Right forelimb (tissue), 1 donor: Measurements from ENCODE around the gene CCR2.
"Not testable (repeated sequence)": the region's sequence is repeated elsewhere in the genome, so short reads cannot be mapped to it uniquely, and the experiment has no call there.

Source experiments
- DNase-seq: peaks from one replicate; pipeline ENCODE4 v3.0.0-alpha.2; 2018

CCR2 gene

DNA sequence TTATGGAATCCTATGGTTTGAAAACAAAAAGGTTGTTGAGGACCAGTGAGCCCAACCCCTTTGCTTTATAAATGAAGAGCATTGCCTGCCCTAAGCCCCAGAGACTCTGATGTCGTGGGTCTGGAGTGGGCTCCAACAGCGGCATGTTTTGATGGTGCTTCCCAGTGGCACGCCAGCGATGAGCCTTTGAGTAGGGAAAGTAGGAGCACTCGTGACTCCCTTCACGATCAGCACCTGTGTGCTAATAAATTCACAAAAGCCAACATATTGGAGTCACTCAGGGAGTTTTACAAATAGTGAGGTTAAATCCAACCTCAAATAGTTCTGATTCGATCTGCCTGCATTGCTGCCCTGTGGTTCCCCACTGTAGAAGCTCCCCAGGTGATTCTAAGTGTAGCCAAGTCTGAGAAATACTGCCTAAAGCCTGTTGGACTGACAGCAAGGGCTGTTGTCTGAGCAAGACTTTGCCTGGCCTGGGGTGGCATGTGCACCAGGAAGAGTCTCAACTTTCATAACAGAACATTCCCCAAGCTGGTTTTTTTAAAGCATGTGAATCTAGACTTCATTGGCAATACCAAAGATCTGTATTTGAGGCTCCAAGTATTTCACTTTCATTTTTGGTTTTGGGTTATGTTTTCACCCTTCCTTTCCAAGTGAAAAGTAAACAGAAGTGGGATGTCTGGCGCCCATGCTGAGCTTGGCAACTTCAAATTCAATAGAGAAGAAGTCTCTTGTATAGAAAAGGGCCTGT is 26.7 kb downstream of the CCR2 start:
- DNase-seq = no peak

DNA sequence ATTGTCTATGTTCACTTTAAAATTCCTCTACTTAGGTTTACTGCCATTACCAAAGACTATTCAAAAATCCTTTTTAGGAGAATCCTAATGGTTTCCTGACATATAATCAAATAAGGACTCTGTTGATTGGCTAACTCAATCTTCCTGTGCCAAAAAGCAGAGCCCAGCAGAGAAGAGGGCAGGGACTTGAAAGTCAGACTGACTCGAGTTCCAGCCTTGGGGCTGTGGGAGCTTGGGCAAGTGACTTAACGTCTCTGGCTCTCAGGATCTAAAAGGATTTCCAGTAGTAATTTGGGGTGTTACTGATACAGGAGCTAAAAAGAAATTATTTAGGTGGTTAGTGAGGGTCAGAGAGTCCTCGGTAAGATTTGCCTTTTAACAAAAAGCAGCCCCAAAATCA is 27.7 kb downstream of the CCR2 start:
- no peak for DNase-seq

DNA sequence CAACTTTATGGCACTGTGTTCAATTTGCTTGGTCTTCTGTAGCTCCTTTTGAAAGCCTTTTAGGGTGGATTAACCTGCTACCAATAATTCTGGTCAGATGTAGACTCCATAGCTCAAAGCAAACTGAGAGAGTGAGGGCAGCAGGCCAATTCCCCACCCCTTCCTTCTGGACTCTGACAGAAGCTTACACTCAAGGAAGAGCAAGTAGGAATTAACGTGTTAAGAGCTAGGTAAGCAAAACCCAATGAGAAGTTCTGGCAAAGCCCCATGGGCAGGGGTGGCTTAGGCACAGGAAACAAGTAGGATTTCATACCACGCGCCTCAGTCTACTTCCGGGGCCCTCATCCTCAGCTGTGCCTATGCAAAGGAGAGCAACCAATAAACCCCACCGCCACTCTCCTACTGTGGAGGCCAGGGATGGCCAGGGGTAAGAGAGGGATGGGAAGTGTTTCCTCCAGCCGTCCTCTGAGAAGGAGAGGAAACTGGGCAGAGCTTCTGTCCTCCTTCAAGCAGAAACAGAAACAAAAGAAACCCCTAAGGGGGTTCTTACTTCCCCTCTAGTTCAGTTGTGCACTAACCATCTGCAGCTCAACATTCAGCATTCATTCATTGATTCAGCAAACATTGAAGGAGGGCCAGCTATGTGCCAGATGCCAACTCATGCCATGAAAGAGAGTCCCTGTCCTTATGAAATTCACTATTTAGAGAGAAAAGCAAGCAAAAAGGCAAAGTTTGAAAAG is 29.5 kb downstream of the CCR2 start:
- no peak for DNase-seq

DNA sequence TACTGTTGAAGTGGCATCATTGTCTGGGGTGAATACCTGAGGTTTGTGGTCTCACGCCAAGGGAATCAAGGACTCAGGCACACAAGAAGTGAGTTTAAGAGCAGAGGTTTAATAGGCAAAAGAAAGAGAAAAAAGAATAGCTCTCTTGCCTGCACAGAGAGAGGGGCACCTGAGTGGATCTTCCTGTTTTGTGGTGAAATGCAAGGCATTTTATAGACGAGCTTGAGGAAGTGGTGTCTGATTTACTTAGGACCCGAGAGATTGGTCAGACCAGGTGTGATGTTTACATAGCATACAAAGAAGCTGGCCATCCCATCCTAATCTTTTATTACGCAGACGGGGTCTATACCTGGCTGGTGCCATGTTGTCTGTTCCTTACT is 30.0 kb downstream of the CCR2 start:
- no peak for DNase-seq

DNA sequence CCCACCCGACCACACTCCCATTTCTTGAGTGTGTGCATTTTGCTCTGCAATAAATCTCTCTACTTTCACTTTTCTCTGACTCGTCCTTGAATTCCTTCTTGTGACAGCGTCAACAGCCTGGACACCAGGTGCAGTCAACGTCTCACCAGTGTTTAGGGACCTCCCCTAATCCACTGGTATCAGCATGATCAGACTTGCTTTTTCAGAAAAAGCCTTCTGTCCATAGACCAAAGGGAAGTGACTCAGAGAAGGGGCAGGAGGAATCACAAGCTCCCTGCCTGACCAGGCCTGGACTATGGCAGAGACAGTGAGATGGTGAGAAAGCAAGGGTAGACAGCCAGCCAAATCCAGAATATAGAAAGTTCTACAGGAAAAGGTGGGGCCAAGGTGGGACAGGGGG is 32.3 kb downstream of the CCR2 start:
- no peak for DNase-seq

DNA sequence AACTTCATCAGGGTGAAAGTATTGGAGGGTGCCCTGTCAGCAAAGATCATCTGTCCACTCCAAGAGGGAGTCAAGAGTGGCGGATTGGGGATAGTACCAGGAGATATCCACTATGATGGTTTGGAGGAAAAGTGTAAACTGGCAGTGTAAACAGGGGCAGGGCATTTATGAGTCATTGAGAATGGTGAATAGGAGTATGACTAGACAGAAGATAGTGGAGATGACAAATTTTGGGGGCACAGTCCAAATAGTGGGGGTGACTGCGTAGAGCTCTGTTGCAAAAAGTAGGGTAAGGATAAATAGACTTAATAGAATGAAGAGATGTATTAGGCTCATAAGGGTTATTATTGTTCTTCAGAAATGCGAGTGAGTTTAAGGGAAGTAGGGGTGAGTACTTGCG is 34.9 kb downstream of the CCR2 start:
- DNase-seq = not testable (repeated sequence)

DNA sequence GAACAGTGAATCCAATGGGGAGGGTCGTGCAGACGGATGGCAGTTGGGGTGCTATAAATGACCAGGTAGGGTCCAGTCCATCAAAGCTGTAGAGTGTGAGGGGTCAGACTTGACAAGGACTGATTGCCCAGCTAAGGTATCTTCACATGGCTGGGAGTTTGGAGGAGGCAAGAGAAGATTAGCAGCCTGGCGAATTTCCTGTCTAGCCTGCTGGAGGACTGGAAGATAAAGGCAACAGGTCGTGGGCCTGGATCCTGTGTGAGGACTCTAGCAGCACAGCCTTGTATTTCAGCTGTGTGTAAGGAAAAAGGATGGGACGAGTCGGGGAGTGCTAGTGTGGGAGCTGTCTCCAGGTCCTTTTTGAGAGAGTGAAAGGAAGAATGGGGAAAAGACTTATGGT is 35.4 kb downstream of the CCR2 start:
- DNase-seq = no peak

DNA sequence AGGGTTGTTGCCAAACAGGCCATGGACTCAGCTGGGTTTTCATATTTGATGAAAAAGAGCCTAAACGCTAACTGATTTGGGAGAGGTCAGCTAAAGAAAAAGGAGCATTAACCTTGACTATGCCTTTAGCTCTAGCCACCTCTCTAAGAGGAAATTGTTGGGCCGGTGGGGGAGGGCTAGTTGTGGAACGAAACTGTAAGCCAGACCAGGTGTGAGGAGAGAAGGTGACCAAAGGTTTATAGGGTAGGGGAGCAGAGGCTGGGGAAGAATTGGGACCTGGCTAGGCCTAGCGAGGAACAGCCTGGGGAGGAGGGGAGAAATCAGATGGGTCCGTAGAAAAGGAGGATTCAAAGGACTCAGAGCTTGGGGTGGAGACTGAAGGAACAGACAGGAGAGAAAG is 37.6 kb downstream of the CCR2 start:
- DNase-seq = not testable (repeated sequence)

DNA sequence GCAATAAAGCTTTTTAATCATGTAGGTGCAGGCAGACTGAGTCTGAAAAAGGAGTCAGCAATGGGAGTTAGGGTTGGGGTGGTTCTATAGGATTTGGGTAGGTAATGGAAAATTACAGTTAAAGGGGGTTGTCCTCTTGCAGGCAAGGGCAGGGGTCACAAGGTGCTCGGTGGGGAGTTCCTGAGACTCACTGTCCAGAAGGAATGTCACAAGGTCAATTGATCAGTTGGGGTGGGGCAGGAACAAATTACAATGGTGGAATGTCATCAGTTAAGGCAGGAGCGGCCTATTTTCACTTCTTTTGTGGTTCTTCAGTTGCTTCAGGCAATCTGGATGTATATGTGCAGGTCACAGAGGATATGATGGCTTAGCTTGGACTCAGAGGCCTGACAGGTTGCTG is 39.1 kb downstream of the CCR2 start:
- DNase-seq = no peak

DNA sequence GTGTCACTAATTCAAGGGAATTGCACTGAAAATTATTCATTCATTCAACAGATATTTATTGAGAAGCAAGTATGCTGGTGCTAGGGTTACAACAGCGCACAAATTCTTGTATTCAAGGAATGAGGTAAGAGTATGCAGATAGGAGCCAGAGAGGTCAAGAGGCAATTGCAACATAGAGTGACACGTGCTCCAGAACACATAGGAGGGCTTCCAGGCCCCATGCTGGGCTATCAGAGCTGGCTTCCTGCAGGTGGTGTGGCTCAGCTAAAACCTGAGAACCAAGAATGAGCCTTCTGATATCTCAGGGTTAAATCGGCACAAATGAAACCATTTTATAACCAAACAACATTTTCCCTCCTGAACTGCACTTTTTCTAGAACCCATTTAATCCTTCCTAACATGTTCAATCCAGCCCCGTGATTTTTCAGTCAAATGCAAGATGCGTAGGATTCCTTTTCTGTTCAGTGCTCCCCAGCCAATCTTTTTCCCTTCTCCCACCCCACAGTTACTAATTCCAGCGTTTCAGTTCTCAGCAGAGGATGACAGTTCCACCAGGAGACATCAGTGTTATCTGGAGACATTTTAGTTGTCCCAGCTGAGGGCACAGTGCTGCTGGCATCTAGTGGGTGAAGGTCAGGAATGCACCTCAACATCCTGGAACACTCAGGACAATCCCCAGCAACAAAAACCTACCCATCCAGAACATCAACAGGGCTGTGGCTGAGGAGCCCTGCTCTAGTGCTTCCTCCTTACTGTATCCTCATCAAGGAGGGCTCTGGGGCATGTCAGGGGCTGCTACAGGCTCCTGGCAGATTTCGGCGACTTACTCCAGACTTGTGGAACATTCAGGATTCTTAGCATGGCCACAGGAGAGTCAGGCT is 39.9 kb downstream of the CCR2 start:
- DNase-seq = no peak

DNA sequence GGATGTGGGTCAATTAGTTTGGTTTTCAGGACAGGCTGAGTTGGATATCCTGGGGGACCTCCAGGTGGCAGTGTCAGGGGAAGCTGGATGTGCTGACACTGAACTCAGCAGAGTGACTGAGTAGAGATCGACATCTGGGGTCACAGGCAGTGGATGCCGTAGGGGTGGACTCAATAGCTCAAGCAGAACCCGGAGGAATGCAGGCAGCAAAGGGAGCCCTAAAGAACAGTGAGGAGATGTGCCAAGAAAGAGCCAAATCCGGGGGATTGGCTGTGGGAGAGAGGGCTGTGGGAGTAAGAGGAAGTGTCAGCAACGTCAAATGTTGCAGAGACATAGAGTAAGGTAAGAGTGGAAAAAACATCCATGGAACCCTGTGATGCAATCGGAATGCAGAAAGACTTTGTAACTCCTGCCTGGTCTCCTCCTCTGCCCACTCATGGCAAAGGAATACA is 41.3 kb downstream of the CCR2 start:
- no peak for DNase-seq

DNA sequence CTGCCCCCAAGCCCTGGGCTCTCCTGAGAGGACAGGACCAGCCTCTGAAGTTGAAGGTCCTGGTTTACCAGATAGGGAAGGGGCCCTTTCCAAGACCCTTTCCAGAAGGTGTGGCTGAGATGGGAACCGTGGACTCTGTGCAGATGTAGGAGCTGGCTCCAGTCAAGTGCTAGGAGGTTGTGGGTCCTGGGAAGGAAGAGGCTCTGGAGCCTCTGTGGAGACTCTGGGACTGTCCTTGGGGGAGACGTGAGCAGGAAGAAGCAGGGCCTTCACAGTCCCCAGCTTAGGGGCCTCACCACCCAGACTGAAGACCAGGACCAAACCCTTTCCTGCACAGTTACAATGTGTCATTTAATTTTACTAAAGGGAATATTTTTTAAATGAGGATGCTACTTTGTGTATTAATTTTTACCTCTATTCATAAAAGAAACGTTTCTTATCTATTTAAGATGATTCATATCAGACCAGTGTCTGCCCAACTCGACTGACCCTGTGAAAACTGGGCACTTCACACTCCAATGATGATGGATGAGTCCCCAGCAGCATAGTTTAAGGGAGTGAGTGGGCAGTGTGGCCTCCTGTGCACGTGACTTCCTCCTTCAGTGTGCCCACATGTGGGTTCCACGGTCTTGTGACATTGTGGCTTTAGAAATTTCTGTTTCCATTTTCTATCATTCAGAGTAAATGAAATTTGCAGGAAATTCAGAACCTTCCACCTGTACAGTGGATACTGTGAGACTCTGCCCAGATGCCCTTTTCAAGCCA is 42.0 kb downstream of the CCR2 start:
- no peak for DNase-seq

DNA sequence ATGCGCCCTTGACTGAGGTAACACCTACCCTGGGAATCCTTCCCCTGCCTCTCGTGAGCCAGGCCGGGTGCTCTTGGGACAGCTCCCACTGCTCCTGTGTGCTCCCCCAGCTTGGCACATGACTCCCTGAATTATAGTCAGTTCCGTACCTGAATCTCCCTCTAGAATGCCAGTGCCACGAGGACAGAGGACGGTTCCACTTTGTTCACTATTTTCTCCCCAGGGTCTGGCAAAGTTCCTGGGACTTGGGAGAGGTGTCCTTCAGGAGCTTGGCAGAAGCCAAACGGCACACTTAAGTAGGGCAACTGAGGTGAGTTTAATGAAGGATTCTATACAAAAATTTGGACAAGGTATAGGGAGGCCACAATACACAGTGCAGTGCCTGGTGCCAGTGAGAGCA is 43.2 kb downstream of the CCR2 start:
- no peak for DNase-seq

DNA sequence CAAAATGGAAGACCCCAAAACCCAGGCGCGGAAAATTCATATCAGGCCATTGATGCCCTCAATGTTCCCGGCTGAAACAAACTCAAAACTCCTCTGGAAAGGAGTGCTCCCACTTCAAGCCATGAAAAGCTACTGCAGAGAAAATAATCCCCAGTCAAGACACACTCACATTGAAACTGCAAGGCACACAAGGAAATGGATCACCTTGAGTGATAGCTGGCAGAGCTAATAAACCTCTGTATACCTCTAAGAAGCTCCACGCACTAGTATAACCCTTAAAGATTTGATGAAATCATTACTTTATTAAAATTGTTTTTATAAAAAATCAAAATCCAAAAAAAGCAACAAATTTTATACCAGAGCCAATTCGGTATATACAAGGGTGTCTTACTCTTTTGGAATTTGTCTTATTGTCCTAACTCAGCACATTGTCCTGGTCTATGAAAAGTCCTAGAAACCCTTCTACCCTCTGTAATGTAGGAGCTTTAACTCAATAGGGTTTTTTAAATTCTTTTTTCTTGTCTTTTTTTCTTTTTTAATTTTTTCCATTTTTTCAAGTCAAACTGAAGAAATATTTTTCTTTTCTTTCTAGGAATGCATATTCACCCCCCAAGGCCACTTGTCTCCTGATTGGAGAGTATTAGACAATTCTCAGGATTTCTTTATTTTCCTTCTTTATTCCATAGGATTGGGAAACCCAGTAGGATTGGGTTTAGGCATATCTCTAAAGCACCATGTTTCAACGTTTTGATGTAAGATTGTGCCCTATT is 44.5 kb downstream of the CCR2 start:
- DNase-seq = no peak

DNA sequence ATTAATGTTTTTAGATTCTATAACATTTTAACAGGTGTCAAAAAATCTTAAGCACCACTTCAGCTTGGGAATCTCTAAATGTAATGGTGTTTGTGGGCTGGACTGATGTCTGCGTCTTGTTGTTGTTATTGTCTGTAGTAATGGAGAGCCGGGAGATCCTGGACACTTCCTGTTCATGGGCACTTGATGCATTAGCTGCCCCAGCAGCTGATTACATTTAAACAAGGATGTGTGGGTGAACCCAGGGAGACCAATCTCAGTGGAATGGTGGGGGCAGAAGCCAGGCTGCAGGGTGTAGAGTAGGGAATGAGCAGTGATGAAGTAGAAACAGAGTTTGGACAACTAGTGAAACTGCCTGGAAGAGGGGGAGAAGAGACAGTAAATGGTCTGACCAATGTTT is 45.2 kb downstream of the CCR2 start:
- no peak for DNase-seq

DNA sequence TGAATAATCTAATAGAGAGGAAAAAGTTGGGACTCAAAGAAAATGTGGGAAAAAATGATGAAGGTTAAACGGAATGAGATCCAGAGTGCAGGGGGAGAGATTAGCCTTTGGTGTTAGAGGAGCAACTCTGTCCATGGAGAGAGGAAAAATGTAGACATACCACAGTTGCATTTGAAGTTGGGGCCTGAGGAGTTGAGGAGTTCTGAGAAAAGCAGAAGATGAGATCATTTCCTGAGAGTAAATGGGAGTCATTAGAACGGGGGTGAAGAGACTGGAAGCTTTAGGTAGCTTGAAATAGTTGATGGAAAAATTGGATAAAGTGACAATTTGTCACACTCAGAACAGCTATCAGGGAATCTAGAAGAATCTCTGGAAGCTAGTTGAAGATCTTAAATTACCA is 45.6 kb downstream of the CCR2 start:
- DNase-seq = no peak

DNA sequence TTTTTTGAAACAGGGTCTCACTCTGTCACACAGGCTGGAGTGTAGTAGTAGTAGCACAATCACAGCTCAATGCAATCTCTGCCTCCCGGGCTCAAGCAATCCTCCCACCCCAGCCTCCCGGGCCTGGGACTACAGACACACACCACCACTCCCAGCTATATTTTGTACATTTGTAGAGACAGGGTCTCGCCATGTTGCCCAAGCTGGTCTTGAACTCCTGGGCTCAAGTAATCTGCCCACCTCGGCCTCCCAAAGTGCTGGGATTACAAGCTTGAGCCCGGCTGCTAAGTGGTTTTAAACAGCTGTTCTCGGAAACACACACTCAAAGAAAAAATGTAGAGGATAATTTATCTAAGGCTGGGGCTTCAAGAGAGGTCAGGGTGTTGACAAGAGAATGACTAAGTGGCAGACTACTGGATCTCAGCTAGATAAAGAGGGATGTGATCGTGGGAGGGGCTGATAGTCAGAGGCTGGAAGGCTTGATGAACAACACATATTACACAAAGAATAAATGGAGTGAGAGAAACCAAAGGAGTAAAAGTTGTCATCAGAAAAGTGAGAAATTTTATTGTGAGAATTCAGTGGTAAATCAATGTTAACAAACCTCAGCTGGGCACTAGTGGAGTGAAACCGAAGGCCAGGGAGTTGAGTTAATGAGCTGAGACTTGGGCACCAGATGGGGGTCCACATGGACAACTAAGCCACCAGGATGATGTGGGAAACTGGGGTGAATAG is 46.3 kb downstream of the CCR2 start:
- no peak for DNase-seq

DNA sequence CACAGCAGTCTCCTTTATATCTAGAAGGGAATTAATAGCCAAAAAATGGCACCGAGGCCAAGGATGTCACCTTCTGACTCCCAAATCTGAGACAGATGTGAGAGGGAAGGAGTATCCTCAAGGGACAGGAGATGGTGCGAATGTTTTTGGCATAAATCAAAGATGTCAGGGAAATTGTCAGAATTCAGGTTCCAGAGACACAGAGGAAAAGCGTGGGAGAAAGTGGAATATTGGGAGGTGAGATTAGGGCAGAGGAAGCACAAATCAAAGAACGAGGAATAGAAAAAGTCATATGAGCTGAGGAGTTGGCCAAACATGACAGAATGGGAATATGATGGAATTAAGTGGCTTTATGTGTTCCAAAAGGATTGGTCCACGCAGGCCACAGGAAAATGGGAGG is 46.9 kb downstream of the CCR2 start:
- no peak for DNase-seq

DNA sequence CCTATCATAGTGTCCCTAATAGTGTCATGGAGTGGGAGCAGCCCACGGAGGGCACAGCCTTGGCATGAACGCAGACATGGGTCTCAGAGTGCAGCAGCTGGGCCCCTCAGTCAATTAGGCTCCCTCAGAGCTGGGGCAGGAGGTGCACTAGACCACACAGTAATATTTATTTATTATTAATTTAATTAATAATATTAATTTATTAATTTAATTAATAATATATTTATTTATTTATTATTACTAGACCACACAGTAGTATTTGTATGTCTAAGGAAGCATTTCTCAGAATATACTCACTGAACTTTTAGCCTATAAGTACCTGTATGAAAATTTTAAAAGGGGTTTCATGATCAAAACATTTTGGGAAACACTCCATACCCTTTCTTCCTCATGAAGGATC is 47.7 kb downstream of the CCR2 start:
- no peak for DNase-seq

DNA sequence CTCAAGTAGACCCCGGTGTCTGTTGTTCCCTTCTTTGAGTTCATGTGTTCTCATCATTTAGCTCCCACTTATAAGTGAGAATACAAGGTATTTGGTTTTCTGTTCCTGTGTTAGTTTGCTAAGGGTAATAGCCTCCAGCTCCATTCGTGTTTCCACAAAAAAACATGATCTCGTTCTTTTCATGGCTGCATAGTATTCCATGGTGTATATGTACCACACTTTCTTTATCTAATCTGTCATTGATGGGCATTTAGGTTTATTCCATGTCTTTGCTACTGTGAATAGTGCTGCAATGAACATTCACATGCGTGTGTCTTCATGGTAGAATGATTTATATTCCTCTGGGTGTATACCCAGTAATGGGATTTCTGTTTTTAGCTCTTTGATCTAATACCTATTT is 49.0 kb downstream of the CCR2 start:
- DNase-seq = not testable (repeated sequence)

DNA sequence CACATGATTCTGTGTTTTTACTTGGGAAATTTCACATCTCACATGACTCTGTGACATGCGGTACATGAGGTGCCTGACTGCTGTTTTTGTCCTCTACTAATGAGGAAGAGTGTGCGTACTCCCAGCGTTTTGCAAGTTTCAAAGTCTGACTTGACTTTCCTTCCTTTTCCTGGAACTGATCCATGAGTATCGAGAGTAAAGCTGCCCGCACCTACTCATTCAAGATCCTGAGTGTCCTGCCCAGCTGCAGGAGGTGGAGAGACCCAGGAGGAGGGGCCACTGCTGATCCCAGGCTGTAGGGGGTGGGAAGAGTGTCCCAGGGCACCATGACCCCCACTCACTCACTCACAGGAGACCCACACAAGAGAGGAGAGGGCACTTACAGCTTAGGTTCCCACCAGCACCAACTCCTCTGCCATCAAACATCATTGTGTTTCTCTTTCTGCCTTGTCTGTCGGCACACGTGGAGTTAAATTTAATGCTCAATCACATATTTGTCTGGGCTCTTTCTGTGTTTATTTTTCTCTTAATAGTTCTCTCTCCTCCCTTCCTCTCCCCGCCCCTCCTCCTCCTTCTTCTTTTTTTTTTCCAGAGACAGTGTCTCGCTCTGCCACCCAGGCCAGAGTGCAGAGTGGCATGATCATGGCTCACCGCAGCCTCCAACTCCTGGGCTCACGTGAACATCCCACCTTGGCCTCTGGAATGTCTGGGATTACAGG is 51.5 kb downstream of the CCR2 start:
- DNase-seq = no peak
